ENCODE results near the gene MRPL46. TPM values are rescaled to one million over a fixed set of nuclear protein-coding genes. Genes with fewer than 3 reads are reported as not detected.
"Not testable (repeated sequence)": the region's sequence is repeated elsewhere in the genome, so short reads cannot be mapped to it uniquely, and the experiment has no call there.

The MRPL46 gene
- polyA plus RNA-seq, 1 donor (not counting 4 experiments of a cell fraction or from before 2014, with no cell fraction given), result 26.3 TPM

- H3K4me1 ChIP-seq (ENCODE audit: control insufficient read depth, extremely low read depth, insufficient read depth, low read length), result no peaks in the 10 kb centered on the region
- no peak overlapping the region for H3K4me2 ChIP-seq (ENCODE audit: control insufficient read depth, extremely low read depth, insufficient read depth, low read depth, low read length)
- H3K36me3 ChIP-seq (ENCODE audit: control insufficient read depth in 2 of 2, extremely low read depth in 1 of 2, insufficient read depth in 2 of 2, low read length in 2 of 2), result peaks cover 13 to 16% of the 10 kb centered on the region in 2 experiments
- no peaks in the 10 kb centered on the region for H4K20me1 ChIP-seq (ENCODE audit: control insufficient read depth, extremely low read depth, insufficient read depth, low read length)
- no peak overlapping the region for H3K27ac ChIP-seq (ENCODE audit: control insufficient read depth, insufficient read depth, low read length)
- H3K9me1 ChIP-seq (ENCODE audit: control insufficient read depth, extremely low read depth, insufficient read depth, low read length), result no peaks in the 10 kb centered on the region
- TF ChIP-seq EZH2 (IDR thresholded peaks at IDR 0.05; ENCODE audit: low read length), result no peak
- TF ChIP-seq, protein P1, sequence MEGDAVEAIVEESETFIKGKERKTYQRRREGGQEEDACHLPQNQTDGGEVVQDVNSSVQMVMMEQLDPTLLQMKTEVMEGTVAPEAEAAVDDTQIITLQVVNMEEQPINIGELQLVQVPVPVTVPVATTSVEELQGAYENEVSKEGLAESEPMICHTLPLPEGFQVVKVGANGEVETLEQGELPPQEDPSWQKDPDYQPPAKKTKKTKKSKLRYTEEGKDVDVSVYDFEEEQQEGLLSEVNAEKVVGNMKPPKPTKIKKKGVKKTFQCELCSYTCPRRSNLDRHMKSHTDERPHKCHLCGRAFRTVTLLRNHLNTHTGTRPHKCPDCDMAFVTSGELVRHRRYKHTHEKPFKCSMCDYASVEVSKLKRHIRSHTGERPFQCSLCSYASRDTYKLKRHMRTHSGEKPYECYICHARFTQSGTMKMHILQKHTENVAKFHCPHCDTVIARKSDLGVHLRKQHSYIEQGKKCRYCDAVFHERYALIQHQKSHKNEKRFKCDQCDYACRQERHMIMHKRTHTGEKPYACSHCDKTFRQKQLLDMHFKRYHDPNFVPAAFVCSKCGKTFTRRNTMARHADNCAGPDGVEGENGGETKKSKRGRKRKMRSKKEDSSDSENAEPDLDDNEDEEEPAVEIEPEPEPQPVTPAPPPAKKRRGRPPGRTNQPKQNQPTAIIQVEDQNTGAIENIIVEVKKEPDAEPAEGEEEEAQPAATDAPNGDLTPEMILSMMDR (optimal IDR thresholded peaks at IDR 0.05 in 1 of 3, IDR thresholded peaks at IDR 0.05 in 1 of 3, conservative IDR thresholded peaks at IDR 0.05 in 1 of 3; ENCODE audit: extremely low read depth in 1 of 3, insufficient read depth in 2 of 3, low read length in 3 of 3), result peak; percentile 41 to 48 (median 44)
- no peaks in the 10 kb centered on the region for H3K79me2 ChIP-seq (ENCODE audit: control insufficient read depth, insufficient read depth, low read length)
- H3K9me3 ChIP-seq (ENCODE audit: control insufficient read depth, low read depth, low read length), result no peaks in the 10 kb centered on the region
- no peak overlapping the region for H3K4me3 ChIP-seq (ENCODE audit: control insufficient read depth in 2 of 3, extremely low read depth in 1 of 3, insufficient read depth in 2 of 3, low read depth in 1 of 3, low read length in 3 of 3)
- no peak for FAIRE-seq
- no peak overlapping the region for H3K9ac ChIP-seq (ENCODE audit: control insufficient read depth, extremely low read depth, insufficient read depth, low read length)
- H3K27me3 ChIP-seq (ENCODE audit: control insufficient read depth, extremely low read depth, insufficient read depth, low read length), result no peaks in the 10 kb centered on the region
- H2AFZ ChIP-seq (ENCODE audit: control insufficient read depth, low read length), result no peak overlapping the region
- no peak for DNase-seq (ENCODE audit: low read depth, low spot score)
- dilution Hi-C loops (cut with MboI; ENCODE audit: extremely low pct_ligation_motif_present, low sequenced_read_pairs), result no loop called here
These were observed 9.5 kb upstream of the MRPL46 start for GRCh38 chr15:88476635-88477060.

DNA sequence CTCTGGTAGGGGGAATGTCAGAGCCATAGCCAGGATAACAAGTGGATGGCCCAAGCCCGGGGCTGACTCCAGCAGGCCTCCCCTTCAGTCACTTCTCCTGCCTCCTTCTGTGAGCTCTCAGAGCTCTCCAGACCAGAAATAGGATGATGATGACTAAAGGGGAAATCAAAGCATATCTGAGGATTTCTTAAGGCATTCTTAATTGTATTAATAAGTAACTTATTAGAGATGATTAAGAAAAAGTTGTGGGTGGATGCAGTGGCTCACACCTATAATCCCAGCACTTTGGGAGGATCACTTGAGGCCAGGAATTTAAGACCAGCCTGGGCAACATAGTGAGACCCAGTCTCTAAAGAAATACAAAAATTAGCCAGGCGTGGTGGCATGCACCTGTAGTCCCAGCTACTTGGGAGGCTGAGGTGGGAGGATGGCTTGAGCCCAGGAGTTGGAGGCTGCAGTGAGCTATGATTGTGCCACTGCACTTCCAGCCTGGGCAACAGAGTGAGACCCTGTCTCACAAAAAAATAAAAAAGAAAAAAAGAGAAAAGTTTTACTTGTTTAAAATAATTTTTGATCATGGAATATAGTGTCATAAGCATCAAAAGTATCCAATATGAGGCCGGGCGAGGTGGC lies 6.6 kb upstream of the MRPL46 start:
- FAIRE-seq; dilution Hi-C loops (cut with MboI; ENCODE audit: extremely low pct_ligation_motif_present, low sequenced_read_pairs): not testable (repeated sequence)

DNA sequence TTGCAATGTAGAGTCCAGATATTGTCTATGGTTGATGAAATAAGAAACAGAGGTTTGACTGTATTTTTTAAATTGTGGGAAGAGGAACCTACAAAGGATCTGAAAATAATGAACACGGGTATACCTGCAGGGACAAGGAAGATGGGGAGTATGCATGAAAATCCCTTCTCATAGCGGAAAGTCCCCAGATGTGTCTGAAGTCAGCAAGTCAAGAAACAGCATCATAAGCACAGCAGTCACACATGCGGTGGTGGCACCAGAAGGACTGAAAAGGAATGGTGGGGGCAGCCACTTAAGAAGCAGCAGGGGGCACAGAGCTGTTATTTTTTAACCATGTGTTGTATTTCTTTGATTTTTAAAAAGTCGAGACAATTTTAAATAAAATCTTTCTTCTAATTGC lies 5.0 kb upstream of the MRPL46 start:
- H3K4me2 ChIP-seq (ENCODE audit: control insufficient read depth, extremely low read depth, insufficient read depth, low read depth, low read length), result no peak overlapping the region
- DNase-seq (ENCODE audit: low read depth, low spot score) (no peak), FAIRE-seq (no peak)
- no peaks in the 10 kb centered on the region for H3K9me3 ChIP-seq (ENCODE audit: control insufficient read depth, low read depth, low read length)
- H3K4me1 ChIP-seq (ENCODE audit: control insufficient read depth, extremely low read depth, insufficient read depth, low read length), result peaks cover 4% of the 10 kb centered on the region
- no peak overlapping the region for H3K27ac ChIP-seq (ENCODE audit: control insufficient read depth, insufficient read depth, low read length)
- dilution Hi-C loops (cut with MboI; ENCODE audit: extremely low pct_ligation_motif_present, low sequenced_read_pairs), result no loop called here
- no peaks in the 10 kb centered on the region for H3K27me3 ChIP-seq (ENCODE audit: control insufficient read depth, extremely low read depth, insufficient read depth, low read length)
- no peaks in the 10 kb centered on the region for H4K20me1 ChIP-seq (ENCODE audit: control insufficient read depth, extremely low read depth, insufficient read depth, low read length)
- no peak overlapping the region for H3K9ac ChIP-seq (ENCODE audit: control insufficient read depth, extremely low read depth, insufficient read depth, low read length)
- H3K79me2 ChIP-seq (ENCODE audit: control insufficient read depth, insufficient read depth, low read length), result peaks cover 20% of the 10 kb centered on the region
- peaks cover 8 to 15% of the 10 kb centered on the region in 2 experiments for H3K36me3 ChIP-seq (ENCODE audit: control insufficient read depth in 2 of 2, extremely low read depth in 1 of 2, insufficient read depth in 2 of 2, low read length in 2 of 2)
- no peaks in the 10 kb centered on the region for H3K9me1 ChIP-seq (ENCODE audit: control insufficient read depth, extremely low read depth, insufficient read depth, low read length)
- TF ChIP-seq EZH2 (IDR thresholded peaks at IDR 0.05; ENCODE audit: low read length), result no peak
- TF ChIP-seq, protein P1 (optimal IDR thresholded peaks at IDR 0.05 in 1 of 3, IDR thresholded peaks at IDR 0.05 in 1 of 3, conservative IDR thresholded peaks at IDR 0.05 in 1 of 3; ENCODE audit: extremely low read depth in 1 of 3, insufficient read depth in 2 of 3, low read length in 3 of 3), result no peak
- H2AFZ ChIP-seq (ENCODE audit: control insufficient read depth, low read length), result no peak overlapping the region
- H3K4me3 ChIP-seq (ENCODE audit: control insufficient read depth in 2 of 3, extremely low read depth in 1 of 3, insufficient read depth in 2 of 3, low read depth in 1 of 3, low read length in 3 of 3), result no peak overlapping the region

More for the DNA sequence above, 6.6 kb upstream of the MRPL46 start:
- peaks cover 16 to 17% of the 10 kb centered on the region in 2 experiments for H3K36me3 ChIP-seq (ENCODE audit: control insufficient read depth in 2 of 2, extremely low read depth in 1 of 2, insufficient read depth in 2 of 2, low read length in 2 of 2)
- not testable (repeated sequence) for H3K27ac ChIP-seq (ENCODE audit: control insufficient read depth, insufficient read depth, low read length); H4K20me1 ChIP-seq (ENCODE audit: control insufficient read depth, extremely low read depth, insufficient read depth, low read length); H2AFZ ChIP-seq (ENCODE audit: control insufficient read depth, low read length); H3K4me3 ChIP-seq (ENCODE audit: control insufficient read depth in 2 of 3, extremely low read depth in 1 of 3, insufficient read depth in 2 of 3, low read depth in 1 of 3, low read length in 3 of 3); DNase-seq (ENCODE audit: low read depth, low spot score); H3K79me2 ChIP-seq (ENCODE audit: control insufficient read depth, insufficient read depth, low read length); H3K9me3 ChIP-seq (ENCODE audit: control insufficient read depth, low read depth, low read length); H3K4me1 ChIP-seq (ENCODE audit: control insufficient read depth, extremely low read depth, insufficient read depth, low read length); H3K9me1 ChIP-seq (ENCODE audit: control insufficient read depth, extremely low read depth, insufficient read depth, low read length); H3K9ac ChIP-seq (ENCODE audit: control insufficient read depth, extremely low read depth, insufficient read depth, low read length); H3K4me2 ChIP-seq (ENCODE audit: control insufficient read depth, extremely low read depth, insufficient read depth, low read depth, low read length); H3K27me3 ChIP-seq (ENCODE audit: control insufficient read depth, extremely low read depth, insufficient read depth, low read length)
